IPS-NIHi7 (cell line): ENCODE results near the gene PDE3B.

Experiments used
- DNase-seq: peaks from one replicate; pipeline ENCODE4 v3.0.0; 2012; ENCODE audit warnings: mixed read lengths; ENCODE audit errors: extremely low spot score

The PDE3B gene

DNA sequence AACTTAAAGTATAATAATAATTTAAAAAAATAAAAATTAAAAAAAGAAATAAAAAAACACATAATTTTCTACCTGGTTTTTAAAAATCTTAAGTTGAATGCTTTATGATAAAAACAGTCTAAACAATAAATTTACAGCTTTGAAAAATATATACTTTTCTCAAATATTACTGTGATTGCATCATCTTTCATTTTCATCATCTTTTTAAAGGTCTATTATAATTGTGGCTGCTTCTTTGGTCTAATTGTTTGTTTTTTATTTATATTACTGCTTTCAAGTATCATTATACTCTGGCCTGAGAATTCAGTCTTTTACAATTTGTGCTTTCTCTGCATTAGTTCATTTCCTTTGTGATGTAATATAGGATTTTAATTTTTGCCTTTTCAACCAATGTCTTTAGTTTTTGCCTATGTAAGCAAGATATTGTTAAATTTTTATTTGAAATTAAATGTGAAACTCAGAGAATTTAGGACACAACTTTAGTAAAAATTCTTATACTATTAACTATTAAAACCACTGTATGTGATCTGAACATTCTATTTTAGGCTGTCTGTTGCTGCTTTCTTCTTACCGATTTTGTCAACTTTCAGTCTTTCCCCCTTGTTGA lies 241.2 kb downstream of the PDE3B start:
- no peak for DNase-seq

DNA sequence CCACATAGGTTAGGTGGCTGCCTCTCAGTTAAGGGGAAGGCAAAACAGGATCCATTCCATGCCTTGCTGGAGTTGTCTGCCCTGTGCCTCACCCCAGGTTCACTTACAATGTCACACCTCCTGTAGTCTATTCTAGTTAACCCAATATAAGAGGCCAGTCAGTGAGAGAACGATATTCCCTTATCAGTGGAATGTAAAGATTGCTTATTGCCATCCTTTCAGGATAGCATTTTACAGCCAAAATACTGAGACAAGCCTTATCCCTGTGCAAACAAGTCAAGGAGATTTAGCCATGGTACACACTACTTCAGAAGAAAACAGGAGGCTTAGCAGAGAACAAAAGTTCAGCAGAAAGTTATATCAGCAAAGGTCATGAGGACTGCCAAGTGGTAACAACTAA lies 242.9 kb downstream of the PDE3B start:
- DNase-seq: peak; percentile 8

DNA sequence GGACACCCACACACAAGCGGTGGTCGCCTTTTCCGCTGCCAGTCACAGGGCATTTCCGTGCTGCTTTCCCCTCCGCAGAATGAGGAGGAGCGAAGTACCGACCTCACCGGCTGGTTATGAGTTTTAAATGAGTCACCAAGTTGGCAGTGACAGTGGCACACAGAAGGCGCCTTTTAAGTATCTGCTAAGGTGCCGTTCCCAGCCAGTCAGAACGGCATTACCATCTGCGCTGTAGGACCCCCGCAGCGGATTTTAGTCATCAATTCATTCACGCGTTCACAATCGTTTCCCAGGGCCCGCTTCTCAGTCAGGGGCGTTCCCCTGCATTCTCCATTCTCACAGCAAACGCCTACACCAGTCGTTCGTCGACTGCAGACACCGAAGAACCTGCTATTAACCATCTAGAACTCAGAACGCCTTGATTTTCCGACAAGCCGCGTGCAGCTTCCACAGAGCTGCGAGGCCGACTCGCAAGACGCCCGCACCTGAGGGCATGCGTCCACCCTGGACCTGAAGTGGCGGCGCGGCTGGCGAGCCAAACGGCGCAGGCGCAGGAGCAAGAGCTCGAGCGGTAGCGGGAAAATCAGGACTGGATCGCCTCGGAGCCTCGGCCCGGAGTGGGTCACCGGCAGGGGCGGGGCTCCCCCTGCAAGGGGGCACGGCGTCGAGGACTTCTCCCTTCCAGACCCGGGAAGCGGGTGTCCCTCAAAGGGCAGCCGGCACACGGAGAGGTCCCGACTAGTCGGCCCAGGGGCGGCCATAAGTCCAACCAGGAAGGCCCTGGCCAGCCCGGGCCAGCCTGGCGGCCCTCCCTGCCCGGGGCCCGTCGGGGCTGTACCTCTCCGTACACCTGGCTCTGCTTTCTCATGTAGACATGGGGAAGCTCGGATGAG lies 247.8 kb downstream of the PDE3B start:
- peak; percentile 91 for DNase-seq

DNA sequence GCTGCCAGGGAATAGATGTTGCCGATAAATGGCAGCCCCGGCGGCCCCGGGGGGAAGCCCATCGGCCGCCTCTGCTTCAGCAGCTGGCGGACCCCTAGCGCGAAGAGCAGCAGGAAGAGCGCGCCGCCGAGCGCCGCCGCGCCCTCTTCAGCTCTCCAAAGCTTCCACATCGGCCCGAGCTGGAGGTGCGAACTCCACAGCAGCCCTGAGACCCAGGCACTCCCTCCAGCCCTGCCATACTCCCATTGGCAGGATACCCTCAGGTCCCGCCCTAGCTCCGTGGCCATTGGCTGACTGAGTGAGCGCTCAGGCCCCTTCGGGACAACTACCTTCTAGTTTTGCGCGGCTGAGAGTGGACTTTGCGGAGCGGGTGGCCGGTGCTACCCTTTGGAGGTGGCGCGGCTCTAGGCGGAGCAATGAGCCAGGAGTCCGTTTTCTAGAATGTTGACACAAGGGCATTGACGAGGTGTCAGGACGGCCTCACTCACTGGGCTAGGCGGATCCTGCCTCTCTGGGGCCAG lies 248.5 kb downstream of the PDE3B start, which contains the start of gene CYP2R1:
CYP2R1 (minus strand) TSS at position 196 of the 521 bp plus-strand sequence; CDS start at position 170, 26 bp downstream.
- peak; percentile 98 for DNase-seq

DNA sequence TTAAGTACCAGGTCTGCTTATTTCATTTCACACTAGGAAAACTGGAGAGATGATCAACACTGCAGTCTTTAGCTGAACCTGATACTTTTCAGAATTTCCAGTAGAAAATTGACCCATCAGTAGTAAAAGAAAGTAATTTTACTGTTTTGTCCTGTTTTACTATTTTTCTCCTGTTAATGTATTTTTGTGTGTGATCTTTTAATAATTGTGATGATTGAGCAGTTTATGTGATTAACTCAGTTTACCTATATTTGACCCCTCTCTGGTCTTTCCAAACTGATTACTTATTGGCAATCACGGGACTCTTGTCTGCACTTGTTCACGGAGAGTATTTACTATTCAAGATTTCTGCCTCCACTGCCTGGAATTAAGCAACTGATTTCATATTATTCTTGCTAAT lies 249.0 kb downstream of the PDE3B start:
- DNase-seq: no peak

DNA sequence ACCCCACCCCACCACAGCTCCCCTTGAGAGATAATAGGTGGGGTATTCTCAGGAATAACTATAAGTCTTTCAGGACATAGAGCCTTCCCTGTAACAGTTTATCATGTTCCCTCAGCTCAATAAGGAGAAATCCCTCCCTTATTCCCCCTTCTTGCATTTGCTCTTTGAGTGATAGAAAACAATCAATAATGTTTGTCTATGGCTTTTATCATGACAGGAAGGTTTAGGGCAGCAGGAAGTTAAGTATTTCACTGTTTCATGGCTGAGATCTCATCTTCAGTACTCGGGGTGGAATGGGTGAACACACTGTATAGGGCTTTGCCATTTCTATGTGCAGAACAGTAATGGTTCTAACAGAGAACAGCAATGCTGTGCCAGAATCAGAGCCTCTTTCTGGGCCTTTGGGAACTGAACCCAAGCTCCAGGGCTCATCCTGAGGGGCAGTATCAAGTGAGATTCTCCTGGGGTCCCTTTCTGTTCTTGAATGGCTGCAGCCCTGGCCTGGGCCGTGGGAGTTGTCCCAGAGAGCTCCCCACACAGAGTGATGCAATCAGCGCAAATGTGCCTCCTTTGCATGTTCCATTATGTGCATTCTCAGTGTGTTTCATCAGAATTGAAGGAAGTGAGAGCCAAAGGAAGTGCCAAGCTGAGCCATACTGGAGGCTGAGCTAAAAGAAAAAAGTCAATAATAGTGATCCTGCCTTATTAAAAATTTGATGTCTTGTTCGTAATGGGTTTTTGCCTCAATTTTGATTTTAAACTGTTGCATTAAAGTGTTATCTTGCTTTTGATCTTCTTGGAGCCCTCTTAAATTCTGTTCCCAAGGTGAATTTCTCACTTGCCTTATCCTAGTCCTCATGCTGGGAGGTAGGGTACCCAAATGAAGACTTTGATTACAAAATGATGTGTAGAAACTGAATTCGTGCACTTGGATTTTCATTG lies 251.3 kb downstream of the PDE3B start:
- no peak for DNase-seq

DNA sequence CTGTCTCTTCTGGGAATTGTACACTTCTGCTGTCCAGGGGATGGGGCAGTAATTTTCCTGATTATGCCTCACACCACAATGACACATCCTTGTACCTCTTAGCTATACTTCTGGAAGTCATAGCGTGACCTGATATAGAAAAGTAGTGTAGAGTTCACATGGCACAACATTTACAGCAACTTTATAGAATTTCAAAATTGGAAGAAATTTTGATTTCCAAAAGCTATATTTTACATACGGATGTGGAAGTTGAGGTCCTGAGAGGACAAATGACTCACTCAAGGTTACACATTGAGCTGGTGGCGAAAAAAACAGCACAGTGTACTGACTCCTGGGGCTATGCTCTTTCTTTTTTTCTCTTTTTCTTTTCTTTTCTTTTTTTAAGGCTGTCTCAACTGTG lies 254.8 kb downstream of the PDE3B start:
- no peak for DNase-seq

DNA sequence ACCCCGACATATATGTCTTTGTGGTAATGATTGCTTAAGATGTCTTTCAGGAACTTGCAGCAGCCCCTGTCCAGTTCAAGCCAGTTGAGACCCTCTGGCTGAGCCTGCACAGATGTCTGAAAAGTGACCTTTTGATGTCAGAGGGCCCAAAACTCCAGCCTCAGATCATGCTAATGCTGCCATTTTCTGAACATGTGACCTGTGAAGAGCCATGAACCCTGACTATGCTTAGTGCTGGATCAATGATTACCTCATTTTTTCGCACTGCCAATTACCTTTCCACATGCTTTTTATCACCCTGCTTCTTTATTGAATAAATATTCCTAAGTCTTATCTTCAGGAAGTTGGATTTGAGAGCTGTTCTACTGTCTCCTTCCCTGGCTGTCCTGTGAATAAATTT lies 255.3 kb downstream of the PDE3B start:
- no peak for DNase-seq

DNA sequence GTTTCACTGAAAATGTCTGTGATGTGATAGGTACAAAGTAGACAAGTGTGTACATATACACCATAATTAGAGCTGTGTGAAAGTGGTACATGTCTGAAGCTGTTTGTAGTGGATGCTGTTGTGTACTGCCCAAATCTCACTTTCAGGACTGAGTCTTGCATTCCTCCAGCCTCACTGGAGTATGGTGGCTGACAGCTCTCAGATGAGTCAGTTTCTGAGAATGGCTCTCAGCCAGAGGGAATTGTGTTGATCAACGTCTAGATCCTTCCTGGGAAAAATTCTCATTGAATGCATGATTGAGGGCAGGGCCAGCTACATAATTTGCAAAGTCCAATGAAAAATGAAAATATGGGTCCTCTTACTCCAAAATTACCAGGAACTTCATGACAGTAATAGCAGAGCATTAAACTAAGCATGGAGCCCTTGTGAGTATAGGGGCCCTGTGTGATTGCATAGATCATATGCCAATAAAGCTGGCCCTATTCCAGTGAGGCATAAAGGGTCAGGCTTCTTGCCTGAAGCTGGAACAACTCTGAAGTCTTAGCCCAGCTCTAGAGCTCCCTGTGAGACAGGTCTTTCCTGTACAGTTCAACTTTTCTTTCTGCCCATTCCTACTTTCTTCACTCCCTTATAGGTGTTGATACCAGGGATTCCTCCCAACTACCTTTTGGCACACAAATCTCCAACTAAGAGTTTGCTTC lies 259.2 kb downstream of the PDE3B start:
- no peak for DNase-seq

DNA sequence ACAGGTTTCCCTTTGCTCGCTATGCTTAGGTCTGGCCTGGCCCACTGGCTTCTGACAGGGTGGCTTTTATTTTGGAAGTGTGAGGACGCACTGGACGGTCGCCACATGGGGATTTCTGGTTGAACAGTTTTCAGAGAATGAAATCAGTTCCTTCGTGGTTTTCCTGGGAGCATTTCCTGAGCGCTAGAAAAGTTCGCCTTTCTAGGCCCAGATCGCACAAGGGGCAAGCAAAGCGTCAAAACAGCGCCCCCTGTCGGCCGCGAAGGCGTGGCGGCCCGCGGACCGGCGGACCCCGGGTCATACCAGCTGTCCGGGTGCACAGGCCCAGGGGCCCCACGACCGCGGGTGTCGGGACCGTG lies 261.1 kb downstream of the PDE3B start:
- DNase-seq: peak; percentile 79

DNA sequence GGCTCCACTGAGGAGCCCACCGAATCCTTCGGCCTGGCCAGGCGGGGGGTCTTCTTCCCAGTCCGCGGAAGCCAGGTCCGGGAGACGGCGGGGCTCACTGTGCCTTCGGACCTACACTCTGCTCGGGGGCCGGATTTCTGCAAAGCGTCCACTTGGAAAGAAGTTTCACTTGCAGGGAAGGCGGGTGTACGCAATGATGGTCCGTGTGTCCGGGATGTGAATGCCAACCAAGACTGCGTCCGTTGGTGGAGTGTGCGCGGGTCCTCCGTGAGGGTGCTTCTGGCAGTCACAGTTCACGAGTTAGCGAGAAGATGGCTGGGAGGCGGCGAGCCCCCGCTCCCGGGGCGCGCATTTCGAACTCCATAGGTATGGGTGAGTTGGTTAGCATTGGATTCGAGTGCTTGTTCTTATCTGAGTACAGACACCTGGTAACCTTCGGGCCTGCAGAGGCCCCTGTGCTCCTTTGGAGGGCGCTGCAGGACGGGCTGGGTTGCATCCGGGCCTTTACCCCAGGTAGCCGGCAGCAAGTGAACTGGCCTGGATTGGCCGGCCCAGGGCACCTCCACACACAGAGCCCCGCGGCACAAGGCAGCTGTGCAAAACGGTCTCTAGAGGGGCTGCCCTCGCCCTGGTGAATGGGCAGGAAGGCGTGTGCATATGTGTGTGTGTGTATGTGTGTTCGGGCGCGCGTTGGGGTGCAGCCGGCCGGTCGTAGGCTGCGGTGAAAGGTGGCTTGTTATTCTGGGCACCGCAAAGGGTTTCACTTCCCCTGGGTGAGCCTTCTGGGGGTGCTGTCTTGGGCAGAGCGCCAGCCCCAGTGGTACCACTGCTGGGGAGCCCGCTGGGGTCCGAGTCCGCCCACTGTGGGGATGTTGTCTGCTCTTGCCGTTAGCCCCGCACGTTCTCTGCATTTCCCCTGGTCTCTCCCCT lies 261.8 kb downstream of the PDE3B start:
- peak; percentile 88 for DNase-seq

DNA sequence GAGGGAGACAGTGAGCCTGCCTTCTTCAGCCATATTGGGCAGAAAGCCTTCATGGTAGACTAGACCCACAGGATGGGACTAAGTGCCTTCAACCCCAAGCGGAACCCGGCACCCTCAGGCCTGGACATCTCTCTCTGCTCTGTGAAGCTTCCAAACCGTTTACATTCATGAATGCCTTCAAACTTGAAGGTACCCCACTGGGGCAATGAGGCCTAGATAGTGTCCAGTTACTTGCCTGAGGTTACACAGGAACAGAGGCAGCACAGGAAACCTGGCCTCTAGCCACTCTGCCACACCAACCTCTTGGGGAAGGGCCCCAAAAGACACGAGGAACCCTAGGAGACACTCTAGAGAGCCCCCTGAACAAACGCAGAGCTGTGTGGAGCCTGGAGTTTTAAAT lies 263.0 kb downstream of the PDE3B start:
- no peak for DNase-seq

DNA sequence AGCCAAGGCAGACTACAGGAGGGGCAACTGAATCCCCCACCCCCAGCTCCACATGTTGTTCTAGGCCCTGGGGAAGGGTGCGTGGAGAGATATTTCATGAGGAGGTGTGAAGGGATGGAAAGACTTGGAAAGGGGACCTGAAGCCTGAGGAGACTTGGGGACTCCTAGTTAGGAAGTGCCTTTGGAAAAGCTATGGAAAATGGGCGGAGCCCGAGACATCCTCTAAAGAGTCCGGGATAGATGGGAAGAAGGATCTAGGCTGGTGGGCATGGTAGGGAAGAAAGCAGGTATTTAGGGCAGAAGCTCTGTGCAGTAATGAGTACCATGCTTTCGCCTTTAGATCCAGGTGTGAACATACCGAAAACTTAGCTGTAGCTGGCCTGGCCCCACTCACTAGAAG lies 263.4 kb downstream of the PDE3B start:
- no peak for DNase-seq

DNA sequence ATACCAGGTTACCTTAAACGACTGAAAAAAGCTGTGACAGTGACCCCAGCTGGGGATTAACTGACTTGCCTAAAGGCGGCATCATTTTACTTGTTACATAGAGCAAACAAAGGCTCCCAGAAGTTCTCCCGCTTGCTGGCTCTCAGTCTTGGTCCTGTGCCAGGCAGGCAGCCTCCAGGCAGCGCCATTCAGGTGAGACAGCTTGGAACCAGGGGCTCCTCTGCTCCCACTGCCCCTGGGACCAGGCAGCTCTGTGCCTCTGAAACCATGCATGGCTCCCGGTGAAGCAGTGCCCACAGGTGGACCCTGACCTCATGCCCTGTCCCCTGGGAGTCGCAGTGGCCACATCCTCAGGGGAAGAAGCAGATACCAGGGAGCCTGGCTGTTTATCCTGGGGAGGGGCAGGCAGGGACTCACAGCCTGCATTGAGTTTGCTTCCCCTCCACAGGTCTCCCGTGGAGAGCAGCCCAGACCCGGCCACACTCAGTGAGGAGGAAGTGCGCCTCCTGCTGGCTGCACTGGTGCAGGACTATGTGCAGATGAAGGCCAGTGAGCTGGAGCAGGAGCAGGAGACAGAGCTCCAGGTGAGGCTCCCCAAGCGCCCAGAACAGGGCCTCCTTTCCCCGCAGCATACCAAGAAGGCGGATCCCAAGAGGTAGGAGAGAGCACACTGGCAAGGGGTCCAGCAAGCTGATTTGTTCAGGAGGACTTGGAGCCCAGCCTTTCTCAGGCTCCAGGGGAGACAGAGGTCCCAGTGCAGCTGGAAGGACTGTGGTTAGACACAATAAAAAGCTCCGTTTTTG lies 264.0 kb downstream of the PDE3B start:
- DNase-seq: peak; percentile 27

DNA sequence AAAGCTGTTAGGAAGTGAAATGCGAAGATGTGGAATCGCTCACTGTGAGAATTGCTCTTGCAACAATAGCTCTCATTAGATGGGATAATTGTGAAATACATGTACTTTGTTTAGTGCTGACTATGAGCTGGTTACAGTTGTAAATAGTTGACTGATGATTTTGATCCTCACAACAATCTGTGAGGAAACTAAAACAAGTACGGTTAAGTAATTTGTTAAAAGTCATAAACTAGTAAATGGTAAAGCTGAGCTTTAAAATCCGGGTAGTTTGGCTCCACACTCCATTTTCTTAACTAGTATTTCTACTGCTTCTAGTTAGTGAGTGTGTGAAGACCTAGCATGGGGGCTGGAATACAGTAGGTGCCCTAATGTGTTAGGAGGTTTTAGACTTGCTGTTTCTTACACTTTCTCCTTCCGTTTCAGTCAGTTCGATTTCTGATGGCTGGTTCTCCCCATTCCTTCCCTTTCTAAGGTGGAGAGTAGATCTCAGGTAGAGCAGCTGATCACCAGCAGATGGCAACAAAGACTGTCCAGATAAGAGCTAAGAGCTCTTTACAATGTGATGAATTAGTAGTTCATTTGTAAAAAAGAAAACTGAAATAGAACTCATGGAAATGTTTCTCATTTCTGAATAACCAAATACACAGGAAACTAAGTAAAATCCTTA lies 264.7 kb downstream of the PDE3B start:
- DNase-seq: peak; percentile 31

DNA sequence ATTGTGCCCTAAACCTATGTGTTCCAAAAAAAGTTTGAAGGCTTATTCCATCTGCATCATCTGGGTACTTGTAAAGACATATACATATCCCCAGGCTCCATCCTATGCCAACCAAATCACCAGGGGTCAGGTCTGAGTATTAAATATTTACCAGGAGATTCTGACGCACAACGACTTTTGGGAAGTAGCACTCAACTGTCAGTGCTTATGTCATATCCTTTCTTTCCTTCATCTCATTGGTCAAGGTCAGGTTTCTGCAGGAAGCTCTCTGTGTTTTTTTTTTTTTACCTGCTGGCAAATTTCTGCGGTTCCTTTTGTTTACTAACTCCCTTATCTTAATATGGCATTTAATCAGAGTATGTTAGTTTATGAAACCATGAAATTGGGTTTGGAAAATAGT lies 270.9 kb downstream of the PDE3B start:
- no peak for DNase-seq

DNA sequence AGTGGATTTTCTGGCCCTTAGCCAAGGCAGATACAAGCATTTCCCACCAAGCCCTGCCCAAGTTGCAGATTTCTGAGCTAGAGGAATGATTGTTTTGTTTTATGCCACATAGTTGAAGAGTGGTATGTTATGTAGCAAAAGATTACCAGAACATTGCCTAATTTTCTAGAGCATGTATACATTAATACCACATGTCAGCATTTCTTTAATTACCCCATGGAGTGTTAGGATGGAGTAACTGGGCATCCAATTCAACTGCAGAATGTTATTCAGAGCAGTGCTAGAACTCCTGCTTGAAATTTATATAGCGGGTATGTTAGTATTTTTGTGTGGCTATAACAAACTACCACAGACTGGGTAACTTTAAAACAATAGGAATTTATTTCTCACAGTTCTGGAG lies 272.8 kb downstream of the PDE3B start:
- no peak for DNase-seq
